Stimulated activated CD4-positive, alpha-beta T cell treated with anti-CD3 and anti-CD28 coated beads, Interleukin-1b, Interleukin-23, amount 100 ng/mL, for 48 hours (primary cell): ENCODE measurements around the gene KIAA0232.
"Not testable (repeated sequence)": the region's sequence is repeated elsewhere in the genome, so short reads cannot be mapped to it uniquely, and the experiment has no call there.

Experiments used
- DNase-seq: peaks from one replicate; pipeline ENCODE4 v3.0.0-alpha.2; 2020

KIAA0232 gene

DNA sequence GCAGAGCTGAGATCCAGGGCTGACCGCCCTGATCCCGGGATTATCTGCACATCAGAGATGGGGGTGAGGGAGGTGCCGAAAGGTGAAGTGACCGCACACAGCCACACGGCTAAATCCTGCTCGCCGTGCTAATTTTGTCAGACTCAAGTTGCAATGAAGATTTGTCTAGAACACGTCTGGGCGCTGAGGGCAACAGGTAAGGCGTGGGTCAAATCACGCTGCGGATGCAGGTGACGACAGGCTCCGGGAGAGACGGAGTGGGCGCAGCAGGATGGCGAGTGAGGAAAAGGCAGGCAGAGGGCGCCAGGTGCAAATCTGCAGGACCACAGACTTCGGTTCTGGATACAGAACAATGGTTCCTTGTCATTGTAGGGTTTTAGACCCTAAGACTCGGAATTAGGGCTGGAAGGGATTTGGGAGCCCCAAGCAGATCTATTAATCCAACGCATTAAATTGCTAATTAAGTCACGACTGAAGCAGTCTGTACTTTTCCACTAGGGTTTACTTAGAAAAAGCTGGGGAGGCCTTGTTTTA lies 125.2 kb downstream of the KIAA0232 start:
- DNase-seq: no peak

- DNase-seq: no peak
Measured at GRCh38 chr4:6908432-6909112, 126.0 kb downstream of the KIAA0232 start.

DNA sequence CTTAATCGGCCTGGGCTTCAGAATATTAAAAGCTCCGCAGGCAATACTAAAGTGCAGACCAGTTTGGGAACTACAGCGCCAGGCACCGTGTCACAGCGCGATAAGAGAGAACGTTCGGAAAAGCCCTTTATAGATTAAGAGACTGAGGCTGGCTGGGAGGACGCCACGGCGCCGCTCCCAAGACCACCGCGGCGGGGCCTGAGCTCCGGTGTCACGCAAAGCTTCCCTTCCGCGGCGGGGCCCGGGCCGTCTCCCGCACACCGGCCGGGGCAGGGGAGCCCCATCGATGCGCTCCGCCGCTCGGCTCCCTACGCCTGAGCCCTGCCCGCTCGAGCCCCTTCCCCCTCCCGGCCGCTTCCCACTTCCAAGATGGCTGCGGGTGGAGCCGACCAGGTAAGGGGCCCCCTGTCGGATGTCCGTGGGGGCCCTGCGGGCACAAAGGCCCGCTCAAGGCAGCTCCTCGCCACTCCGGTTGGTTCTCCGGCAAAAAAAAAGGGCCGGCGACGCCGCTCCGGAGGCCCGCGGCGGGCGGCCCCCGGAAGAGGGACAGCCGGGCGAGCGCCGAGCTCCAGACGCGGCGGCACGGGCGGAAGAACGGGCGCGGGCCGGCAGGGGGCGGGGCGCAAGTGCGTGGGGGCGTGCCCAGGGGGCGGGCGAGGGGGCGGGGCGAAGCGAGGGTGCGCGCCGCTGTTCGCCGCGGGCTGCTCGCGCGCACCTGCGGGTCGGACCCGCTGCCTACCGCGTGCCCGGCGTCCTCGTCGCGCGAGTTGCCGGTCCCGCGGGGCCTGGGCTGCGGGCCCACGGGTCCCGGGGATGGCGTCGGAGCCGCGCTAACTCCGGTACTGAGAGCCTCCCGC lies 126.8 kb downstream of the KIAA0232 start, which contains the start of gene TBC1D14:
TSS of gene TBC1D14 (plus strand) at position 714 of the 857 bp plus-strand sequence. CDS start 13,564 bp downstream, outside the sequence.
- peak; percentile 87 for DNase-seq

GRCh38 chr4:6909970-6910339 lies 127.4 kb downstream of the KIAA0232 start:
- DNase-seq: peak; percentile 46

DNA sequence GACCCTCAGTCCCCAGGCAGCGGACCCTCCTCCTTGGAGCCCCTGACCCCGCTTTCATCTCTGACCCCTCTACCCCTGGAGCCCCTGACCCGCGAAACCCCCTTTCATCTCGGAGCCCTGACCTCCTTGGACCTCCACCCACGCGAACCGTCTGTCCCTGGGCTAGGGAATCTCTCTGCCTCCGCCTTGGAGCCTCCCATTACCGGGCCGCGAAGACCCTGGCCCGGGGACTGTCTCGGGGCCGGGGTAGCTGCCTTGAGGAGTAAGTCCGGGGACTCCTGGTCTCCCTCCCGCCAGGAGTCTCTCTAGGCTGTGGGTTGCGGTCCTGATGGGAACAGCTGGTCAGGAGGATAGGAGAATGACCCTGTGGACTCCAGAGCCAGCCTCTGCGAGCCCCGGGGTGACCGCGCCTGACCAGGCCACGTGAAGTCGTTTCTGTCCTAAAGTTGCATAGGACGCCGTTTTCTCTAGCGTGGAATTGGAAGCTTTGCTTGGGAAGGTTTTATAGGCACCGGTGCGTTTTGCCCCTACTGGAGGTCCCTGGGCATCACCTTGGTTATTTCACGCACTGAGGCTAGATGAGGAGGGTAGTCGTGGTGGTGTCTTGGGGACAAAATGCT lies 127.9 kb downstream of the KIAA0232 start:
- DNase-seq: peak; percentile 26

DNA sequence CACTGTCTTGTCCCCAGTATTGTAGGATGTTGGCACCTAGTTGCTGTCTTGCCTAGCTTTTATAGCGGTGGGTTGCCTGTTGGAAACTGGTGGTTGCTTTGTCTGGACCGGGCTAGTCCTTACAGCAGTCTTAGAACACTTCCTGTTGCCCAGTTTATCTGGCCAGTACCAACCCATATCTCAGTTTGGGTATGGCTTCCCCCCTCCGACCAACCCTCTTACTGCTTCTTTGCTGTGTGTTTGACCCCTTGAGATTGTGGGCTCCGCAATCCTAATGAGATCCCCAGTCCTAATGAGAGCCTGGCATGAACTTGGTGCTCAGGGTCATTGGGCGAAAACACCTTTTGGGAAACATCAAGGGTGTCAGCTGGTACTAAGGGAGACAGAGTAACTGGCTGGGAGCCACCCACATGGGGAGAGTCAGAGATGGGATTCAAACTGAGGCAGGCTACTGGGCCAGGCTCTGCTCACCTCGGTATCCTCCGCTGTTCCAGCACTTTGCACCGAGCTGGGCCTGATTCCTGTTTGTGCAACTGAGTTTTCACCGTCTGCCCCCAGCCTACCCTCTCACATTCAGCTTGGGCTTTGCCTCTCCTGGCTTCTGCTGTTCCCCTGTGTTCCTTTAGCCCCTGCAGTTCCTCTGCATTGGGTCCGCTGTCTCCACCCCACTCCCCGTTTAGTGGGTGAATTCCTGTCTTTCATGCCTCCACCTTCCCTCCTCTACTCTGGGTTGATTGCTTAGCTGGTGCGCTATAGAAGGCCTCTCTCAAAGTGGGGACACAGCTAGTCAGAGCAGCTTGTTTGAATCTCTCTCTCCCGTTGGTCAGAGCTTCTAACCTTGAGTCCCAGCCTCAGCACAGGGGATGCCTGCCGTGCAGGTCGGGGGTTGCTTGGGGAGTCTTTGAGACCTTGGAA lies 128.7 kb downstream of the KIAA0232 start:
- no peak for DNase-seq

DNA sequence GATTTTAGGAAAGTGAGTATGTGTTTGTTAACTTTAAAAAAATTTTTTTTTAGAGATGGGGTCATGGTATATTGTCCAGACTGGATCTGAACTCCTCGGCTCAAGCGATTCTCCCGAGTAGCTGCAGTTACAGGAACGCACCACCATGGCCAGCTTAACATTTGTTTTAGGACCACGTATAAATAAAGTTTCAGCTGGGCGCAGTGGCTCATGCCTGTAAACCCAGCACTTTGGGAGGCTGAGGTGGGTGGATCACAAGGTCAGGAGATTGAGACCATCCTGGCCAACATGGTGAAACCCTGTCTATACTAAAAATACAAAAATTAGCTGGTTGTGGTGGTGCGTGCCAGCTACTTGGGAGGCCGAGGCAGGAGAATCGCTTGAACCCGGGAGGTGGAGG lies 129.4 kb downstream of the KIAA0232 start:
- DNase-seq: not testable (repeated sequence)

DNA sequence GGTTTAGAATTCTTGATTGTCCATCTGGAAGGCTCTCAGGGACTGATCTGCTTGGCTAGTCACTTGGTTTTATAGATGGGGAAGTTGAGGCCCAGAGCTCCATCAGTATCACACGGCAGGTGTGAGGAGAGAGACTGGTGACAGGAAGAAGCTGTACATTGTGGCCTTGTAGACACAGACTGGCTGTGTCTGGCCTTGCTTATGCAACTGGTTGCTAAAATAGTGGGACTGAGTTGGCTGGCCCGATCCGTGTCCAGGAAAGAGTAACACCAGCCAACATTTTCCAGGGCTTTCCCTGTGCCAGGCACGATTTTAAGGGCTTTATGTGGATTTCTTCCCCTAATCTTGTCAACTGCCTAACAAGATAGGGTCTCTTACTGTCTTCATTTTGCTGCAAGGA lies 129.9 kb downstream of the KIAA0232 start:
- DNase-seq: no peak

DNA sequence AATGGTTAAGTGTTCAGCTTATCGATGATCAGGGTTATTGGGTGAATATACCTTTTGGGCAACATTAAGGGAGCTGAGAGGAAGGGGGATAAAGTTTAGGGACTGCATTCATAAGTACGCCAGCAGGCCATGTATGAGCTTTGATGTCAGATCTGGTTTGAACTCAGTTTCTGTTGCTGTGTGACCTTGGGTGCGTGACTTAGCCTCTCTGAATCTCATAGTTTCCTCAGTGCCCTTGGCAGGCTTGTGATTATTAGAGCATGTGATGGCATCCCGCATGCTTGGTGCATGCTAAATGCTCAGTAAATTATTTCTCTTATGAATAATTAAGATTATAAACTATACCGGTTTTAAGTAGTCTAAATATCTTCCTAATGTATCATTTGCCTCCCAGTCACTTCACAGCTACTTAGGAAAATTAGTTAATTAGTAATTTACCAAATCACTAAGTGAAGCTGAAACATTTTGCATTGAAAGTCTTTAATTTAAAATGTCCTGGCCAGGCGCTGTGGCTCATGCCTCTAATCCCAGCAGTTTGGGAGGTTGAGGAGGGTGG lies 130.9 kb downstream of the KIAA0232 start:
- no peak for DNase-seq

DNA sequence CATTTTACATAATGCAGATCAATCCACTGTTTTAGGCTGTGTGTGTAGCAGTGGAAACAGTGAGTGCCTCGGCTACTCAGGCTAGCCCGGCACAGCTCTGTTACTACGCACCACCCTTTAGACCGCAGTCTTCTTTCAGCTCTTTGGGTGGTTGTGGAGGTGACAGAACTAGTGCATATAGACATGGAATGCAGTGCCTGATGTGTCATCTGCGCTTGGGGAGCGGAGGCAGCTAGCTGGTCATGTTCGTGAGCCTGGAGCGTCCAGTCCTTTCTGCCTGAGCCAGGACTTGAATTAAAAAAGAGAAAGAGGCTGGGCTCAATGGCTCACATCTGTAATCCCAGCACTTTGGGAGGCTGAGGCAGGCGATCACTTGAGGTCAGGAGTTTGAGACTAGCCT lies 131.9 kb downstream of the KIAA0232 start:
- no peak for DNase-seq

- no peak for DNase-seq
Measured at GRCh38 chr4:6915041-6916005, 132.8 kb downstream of the KIAA0232 start.

DNA sequence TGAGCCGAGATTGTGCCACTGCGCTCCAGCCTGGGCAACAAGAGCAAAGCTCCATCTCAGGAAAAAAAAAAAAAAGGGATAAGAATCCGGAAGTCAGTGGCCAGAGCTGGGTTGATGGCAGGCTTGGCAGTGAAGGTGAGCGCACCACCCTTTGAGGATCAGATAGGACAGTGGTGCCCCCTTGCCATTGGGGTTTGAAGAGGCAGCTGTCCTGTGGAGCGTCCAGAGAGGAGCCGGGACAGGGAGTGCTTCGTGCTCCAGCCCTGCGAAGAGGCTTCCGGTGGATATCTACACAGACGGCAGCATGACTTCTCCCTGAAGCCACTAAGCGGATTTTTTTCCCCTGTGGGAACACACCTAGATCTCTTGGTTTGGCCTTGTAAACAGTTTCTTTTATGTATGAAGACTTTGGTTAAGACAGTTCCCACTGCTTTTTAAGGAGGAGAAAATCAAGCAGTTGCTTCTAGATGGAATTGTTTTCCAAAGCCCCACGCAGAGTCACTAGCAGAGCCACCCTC lies 133.6 kb downstream of the KIAA0232 start:
- no peak for DNase-seq

DNA sequence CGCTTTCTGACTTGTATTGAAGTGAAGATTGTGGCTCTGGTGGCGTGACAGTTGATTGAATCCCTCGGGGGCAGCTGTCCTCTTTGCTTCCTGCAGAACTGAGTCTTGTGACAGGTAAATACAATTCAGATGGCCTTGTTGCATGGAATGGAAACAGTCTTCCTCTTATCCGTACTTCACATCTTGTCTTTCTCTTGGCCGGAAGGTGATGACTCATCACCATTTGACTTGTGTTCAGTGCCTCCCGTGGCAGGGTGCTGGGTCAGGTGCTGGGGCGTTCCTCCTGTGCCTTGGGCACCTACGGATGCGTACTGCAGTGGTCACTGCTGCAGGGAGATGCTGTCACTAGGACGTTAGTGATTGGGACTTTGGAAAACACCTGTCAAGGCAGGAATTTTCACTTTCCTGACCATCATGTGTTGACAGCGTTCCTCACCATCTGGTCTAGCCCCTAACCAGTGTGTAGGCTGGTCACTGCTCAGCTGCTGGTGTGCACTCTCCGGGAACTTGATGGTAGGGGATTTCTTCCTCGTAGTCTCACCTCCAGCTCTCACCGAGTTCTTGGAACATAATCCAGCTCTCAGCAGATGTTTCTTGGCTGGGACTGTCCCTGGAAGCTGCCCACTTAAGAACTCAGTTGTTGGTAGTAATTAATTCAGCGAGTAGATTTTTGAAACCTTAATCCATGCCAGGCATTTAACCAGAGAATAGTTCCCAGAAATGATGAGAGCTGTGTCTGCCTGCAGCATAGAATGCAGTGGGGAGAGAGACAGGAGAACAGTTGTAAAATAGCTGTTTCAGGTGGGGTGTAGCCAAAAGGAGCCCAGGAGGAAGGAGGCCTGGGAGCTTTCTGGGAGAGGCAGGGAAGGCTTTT lies 134.3 kb downstream of the KIAA0232 start:
- peak; percentile 64 for DNase-seq

- peak; percentile 43 for DNase-seq
Measured at GRCh38 chr4:6917461-6918271, 135.1 kb downstream of the KIAA0232 start.

DNA sequence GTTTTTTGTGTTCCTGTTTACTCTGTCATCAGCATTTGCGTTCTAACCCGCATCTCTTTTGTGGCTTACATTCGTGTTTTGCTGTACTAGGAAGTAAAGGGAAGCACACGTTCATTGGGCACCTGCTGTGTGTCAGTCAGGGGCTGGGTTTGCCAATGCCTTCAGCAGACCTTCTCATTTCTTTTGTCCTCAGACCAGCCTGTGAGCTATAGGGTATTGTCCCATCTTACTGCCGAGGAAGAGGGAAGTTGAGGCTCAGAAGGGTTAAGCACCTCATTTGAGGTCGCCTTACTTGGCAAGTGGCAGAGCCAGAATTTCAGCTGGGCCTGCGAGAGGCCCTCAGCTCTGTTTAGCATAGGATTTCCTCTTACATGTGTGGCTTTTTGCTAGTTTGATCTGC lies 135.8 kb downstream of the KIAA0232 start:
- no peak for DNase-seq

- no peak for DNase-seq
Measured at GRCh38 chr4:6920171-6920570, 137.6 kb downstream of the KIAA0232 start.

- no peak for DNase-seq
Measured at GRCh38 chr4:6923507-6923906, 141.0 kb downstream of the KIAA0232 start.

DNA sequence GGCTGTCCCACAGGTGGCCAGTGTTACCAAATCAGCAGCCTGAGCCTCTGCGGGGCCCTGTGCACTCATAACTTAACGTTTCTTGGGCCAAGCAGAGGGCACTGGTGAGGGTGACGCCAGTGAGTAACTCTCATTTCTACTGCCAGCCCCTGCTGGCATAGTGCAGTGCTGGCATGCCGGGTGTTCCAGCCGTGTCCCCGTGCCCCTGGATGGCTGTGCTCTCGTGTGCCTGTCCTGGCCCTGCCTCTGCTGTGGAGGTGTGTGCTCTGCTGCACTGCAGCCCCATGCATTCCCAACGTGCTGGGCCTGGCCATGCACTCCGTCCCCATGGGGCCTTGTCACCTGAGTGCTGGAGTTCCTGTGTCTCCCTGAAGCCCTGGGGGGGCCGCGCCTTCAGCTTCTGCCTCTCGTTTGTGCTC lies 141.8 kb downstream of the KIAA0232 start:
- DNase-seq: no peak
